ENCODE data around the gene ZBED6.

GRCh38 chr1:203789966-203790365 lies 5.5 kb upstream of the ZBED6 start:
- no peak for TF ChIP-seq POLR2A (IDR thresholded peaks at IDR 0.05)
- TF ChIP-seq CTCF (IDR thresholded peaks at IDR 0.05), result no peak
